NCI-H1048 (cell line): ENCODE data around the gene TMC7.

Source experiments
- DNase-seq: peaks from one replicate; lab custom pipeline; 2025; lab: John Stamatoyannopoulos, UW

TMC7 gene

GRCh38 chr16:19089410-19089955 lies 105.7 kb downstream of the TMC7 start:
- DNase-seq, result no peak

- DNase-seq, result no peak
Observed at GRCh38 chr16:19090916-19091315, 107.2 kb downstream of the TMC7 start.

- DNase-seq, result no peak
Observed at GRCh38 chr16:19092653-19093410, 109.1 kb downstream of the TMC7 start.

- DNase-seq, result no peak
Observed at GRCh38 chr16:19093631-19094541, 110.2 kb downstream of the TMC7 start.

- DNase-seq, result no peak
Observed at GRCh38 chr16:19094542-19095365, 111.0 kb downstream of the TMC7 start.

GRCh38 chr16:19095654-19096053 lies 111.9 kb downstream of the TMC7 start:
- no peak for DNase-seq

- DNase-seq, result no peak
Observed at GRCh38 chr16:19098173-19098572, 114.4 kb downstream of the TMC7 start.

- DNase-seq, result no peak
Observed at GRCh38 chr16:19102187-19102872, 118.6 kb downstream of the TMC7 start.

- DNase-seq, result no peak
Observed at GRCh38 chr16:19104607-19105006, 120.9 kb downstream of the TMC7 start.

GRCh38 chr16:19105131-19105530 lies 121.4 kb downstream of the TMC7 start:
- DNase-seq, result no peak

- DNase-seq, result no peak
Observed at GRCh38 chr16:19105891-19106624, 122.3 kb downstream of the TMC7 start.

GRCh38 chr16:19106625-19107020 lies 122.9 kb downstream of the TMC7 start:
- no peak for DNase-seq

- DNase-seq, result no peak
Observed at GRCh38 chr16:19108409-19109287, 124.9 kb downstream of the TMC7 start.

- no peak for DNase-seq
Observed at GRCh38 chr16:19109288-19109664, 125.5 kb downstream of the TMC7 start.

- DNase-seq, result no peak
Observed at GRCh38 chr16:19110537-19111360, 127.0 kb downstream of the TMC7 start.

- DNase-seq, result no peak
Observed at GRCh38 chr16:19112099-19112407, 128.3 kb downstream of the TMC7 start.
